ENCODE results near the gene FAM131A. TPM values are rescaled to one million over a fixed set of nuclear protein-coding genes. Genes with fewer than 3 reads are reported as not detected.
A peak's percentile ranks its signal among the peaks of the same experiment; 100 is the strongest.

The FAM131A gene
- total and polyA plus RNA-seq, 8 donors = 12.4 to 19.3 (median 14.9) TPM

GRCh38 chr3:184357248-184358123 is 20.1 kb downstream of the FAM131A start:
- no peak overlapping the region for H3K4me3 ChIP-seq
- peaks cover 0 to 16% of the 10 kb centered on the region in 2 donors for H3K36me3 ChIP-seq
- H3K9me3 ChIP-seq = no peaks in the 10 kb centered on the region
- ATAC-seq (no peak), DNase-seq (peak in 1 of 4 donors; percentile 50)
- intact Hi-C loops (cut with DNase I) = no loop called here
- H3K4me1 ChIP-seq = peaks cover 11 to 12% of the 10 kb centered on the region in 2 donors
- TF ChIP-seq CTCF (IDR thresholded peaks at IDR 0.05) = no peak
- no peak overlapping the region for H3K27ac ChIP-seq
- peaks cover 0 to 13% of the 10 kb centered on the region in 2 donors for H3K27me3 ChIP-seq

- H3K9me3 ChIP-seq = no peaks in the 10 kb centered on the region
- no peak overlapping the region for H3K4me3 ChIP-seq
- H3K27ac ChIP-seq = no peak overlapping the region
- TF ChIP-seq CTCF (IDR thresholded peaks at IDR 0.05) = no peak
- DNase-seq (peak in 1 of 4 donors; percentile 36), ATAC-seq (no peak)
- peaks cover 11 to 12% of the 10 kb centered on the region in 2 donors for H3K4me1 ChIP-seq
- H3K27me3 ChIP-seq = peaks cover 0 to 13% of the 10 kb centered on the region in 2 donors
- intact Hi-C loops (cut with DNase I) = no loop called here
- H3K36me3 ChIP-seq = peaks cover 0 to 16% of the 10 kb centered on the region in 2 donors
Observed at GRCh38 chr3:184358124-184358767, 20.8 kb downstream of the FAM131A start.

- Histone ChIP-seq H3K4me1 (peaks cover 13 to 19% of the 10 kb centered on the region in 2 donors), H3K27ac (no peak overlapping the region), H3K36me3 (peaks cover 0 to 16% of the 10 kb centered on the region in 2 donors), H3K27me3 (peaks cover 0 to 13% of the 10 kb centered on the region in 2 donors), H3K9me3 (no peaks in the 10 kb centered on the region), H3K4me3 (no peak overlapping the region)
- TF ChIP-seq CTCF (IDR thresholded peaks at IDR 0.05) = no peak
- intact Hi-C loops (cut with DNase I) = no loop called here
- ATAC-seq = no peak
- peak in 1 of 4 donors; percentile 56 for DNase-seq
Observed at GRCh38 chr3:184358921-184359350, 21.5 kb downstream of the FAM131A start.

- H3K4me1 ChIP-seq = peaks cover 20 to 25% of the 10 kb centered on the region in 2 donors
- H3K27ac ChIP-seq = no peak overlapping the region
- TF ChIP-seq CTCF (IDR thresholded peaks at IDR 0.05) = no peak
- peak in 1 of 4 donors; percentile 53 for DNase-seq
- intact Hi-C loops (cut with DNase I) = no loop called here
- H3K36me3 ChIP-seq = peaks cover 0 to 17% of the 10 kb centered on the region in 2 donors
- ATAC-seq = no peak
- H3K9me3 ChIP-seq = no peaks in the 10 kb centered on the region
- H3K27me3 ChIP-seq = peaks cover 0 to 13% of the 10 kb centered on the region in 2 donors
- no peak overlapping the region for H3K4me3 ChIP-seq
Observed at GRCh38 chr3:184359610-184360009, 22.2 kb downstream of the FAM131A start.
